ENCODE measurements around the gene CDC6. TPM values are rescaled to one million over a fixed set of nuclear protein-coding genes. Genes with fewer than 3 reads are reported as not detected.

The CDC6 gene
- total RNA-seq, 6 experiments from 2014 or later = 0.42 to 9.1 (median 3.1) TPM

DNA sequence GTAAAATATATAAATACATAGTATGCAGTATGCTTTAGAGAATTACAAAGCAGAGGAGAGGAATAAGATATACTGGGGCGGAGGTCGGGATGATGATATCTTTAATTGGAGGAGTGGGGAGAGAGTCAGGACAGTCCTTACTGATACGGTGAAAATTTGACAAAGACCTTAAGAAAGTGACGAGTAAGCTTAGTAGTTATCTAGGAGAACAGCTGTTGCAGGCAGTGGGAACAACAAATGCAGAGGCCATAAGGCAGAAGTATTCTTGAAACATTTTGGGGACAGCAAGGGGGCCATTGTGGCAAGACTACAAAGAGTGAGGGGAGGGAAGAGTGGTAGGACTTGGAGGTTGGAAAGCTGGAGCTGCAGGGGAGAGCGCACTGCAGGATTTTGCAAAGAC, 22.3 kb upstream of the CDC6 start:
- no peaks in the 10 kb centered on the region for H3K4me1 ChIP-seq
- no peaks in the 10 kb centered on the region for H3K9me3 ChIP-seq
- no peaks in the 10 kb centered on the region for H3K27me3 ChIP-seq
- H3K36me3 ChIP-seq = peaks cover 0 to 42% (median 22%) of the 10 kb centered on the region in 4 donors
- no peak overlapping the region for H3K4me3 ChIP-seq
- TF ChIP-seq, protein P1, sequence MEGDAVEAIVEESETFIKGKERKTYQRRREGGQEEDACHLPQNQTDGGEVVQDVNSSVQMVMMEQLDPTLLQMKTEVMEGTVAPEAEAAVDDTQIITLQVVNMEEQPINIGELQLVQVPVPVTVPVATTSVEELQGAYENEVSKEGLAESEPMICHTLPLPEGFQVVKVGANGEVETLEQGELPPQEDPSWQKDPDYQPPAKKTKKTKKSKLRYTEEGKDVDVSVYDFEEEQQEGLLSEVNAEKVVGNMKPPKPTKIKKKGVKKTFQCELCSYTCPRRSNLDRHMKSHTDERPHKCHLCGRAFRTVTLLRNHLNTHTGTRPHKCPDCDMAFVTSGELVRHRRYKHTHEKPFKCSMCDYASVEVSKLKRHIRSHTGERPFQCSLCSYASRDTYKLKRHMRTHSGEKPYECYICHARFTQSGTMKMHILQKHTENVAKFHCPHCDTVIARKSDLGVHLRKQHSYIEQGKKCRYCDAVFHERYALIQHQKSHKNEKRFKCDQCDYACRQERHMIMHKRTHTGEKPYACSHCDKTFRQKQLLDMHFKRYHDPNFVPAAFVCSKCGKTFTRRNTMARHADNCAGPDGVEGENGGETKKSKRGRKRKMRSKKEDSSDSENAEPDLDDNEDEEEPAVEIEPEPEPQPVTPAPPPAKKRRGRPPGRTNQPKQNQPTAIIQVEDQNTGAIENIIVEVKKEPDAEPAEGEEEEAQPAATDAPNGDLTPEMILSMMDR (IDR thresholded peaks at IDR 0.05) = no peak
- TF ChIP-seq POLR2A (IDR thresholded peaks at IDR 0.05) = no peak
- no peak overlapping the region for H3K27ac ChIP-seq
- intact Hi-C loops (cut with DNase I) = no loop called here
- DNase-seq (no peak), ATAC-seq (no peak)
- 96% methylated on average over 4 of the region's 5 CpGs for WGBS (ENCODE audit: insufficient coverage, low coverage, low lambda C conversion rate, missing lambda C conversion rate)

DNA sequence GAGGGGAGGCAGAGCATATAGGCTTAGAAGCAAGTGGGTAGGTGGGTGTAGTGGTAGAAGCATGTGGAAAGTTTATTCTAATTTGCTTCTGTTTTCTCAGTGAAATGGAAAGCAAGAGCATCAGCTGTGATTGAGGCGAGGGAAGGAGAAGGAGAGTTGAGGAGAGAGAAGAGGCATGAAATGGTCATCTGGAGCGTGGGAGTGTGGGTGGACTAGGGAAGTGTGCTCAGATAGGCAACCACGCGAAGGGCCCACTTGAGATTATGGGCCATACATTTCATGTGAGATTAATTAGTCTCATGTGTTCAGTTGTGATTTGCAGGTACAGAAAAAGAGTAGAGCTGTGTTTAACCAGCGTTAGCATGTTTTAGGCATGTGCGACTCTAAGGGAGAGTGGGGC, 20.8 kb upstream of the CDC6 start:
- Histone ChIP-seq H3K4me3 (no peak overlapping the region), H3K4me1 (no peaks in the 10 kb centered on the region), H3K9me3 (no peaks in the 10 kb centered on the region), H3K27ac (no peak overlapping the region), H3K36me3 (peaks cover 0 to 31% (median 17%) of the 10 kb centered on the region in 4 donors), H3K27me3 (no peaks in the 10 kb centered on the region)
- intact Hi-C loops (cut with DNase I) = no loop called here
- 94% methylated on average over 6 of the region's 6 CpGs for WGBS (ENCODE audit: insufficient coverage, low coverage, low lambda C conversion rate, missing lambda C conversion rate)
- DNase-seq (no peak), ATAC-seq (no peak)
- TF ChIP-seq POLR2A (IDR thresholded peaks at IDR 0.05) = no peak
- TF ChIP-seq, protein P1 (IDR thresholded peaks at IDR 0.05) = no peak

DNA sequence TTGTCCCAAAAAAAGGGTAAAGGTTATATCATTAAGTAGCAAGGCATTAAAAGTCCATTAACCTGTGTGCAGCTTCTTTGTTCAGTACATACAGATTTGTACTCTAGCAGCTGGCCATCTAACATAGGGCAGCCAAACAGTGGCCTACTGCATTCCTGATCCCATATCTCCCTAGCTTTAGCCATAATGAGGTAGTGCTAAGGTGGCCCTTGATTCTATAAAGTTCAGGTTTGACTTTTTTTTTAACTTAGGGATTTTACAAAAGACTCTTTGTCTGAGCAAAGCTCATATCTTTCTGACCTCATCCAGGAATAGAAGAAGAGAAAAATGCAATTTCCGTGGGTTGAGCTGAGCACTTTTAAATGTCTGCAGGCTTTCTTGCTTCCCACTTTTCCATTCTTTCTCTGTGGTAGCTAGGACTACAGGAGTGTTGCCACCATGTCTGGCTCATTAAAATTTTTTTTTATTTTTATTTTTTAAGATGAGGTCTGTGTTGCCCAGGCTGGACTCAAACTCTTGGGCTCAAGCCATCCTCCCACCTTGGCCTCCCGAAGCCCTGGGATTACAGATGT, 19.5 kb upstream of the CDC6 start:
- DNase-seq (no peak), ATAC-seq (no peak)
- TF ChIP-seq, protein P1 (IDR thresholded peaks at IDR 0.05) = no peak
- no peak for TF ChIP-seq POLR2A (IDR thresholded peaks at IDR 0.05)
- Histone ChIP-seq H3K36me3 (peaks cover 0 to 22% (median 15%) of the 10 kb centered on the region in 4 donors), H3K27me3 (no peaks in the 10 kb centered on the region), H3K9me3 (no peaks in the 10 kb centered on the region), H3K4me3 (no peak overlapping the region), H3K27ac (no peak overlapping the region), H3K4me1 (no peaks in the 10 kb centered on the region)
- intact Hi-C loops (cut with DNase I) = no loop called here
- 96% methylated on average over 2 of the region's 2 CpGs for WGBS (ENCODE audit: insufficient coverage, low coverage, low lambda C conversion rate, missing lambda C conversion rate)

DNA sequence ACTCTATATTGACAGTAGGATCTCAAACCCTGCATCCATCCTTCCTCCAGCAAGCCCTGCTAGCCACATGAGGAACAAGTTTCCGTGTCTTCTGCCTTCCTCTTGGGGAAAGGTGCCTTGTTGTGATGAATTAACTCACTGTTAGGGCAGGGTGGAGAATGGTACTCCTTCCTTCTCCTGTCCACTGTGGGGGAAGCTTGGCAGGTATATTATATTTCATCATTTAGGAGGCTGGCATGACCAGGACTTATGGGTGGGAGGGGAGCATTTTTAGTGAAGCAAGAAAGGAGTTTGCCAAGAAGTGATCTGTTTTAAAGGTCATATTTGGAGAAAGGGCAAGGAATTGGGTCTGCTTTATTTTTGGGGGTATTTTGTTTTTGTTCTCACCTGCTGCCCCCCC, 9.3 kb upstream of the CDC6 start:
- Histone ChIP-seq H3K4me1 (peaks cover 0 to 4% (median 2%) of the 10 kb centered on the region in 4 donors), H3K36me3 (peaks cover 11 to 61% (median 30%) of the 10 kb centered on the region in 4 donors), H3K9me3 (no peaks in the 10 kb centered on the region), H3K27ac (no peak overlapping the region), H3K27me3 (no peaks in the 10 kb centered on the region), H3K4me3 (no peak overlapping the region)
- DNase-seq = no peak
- TF ChIP-seq, protein P1 (IDR thresholded peaks at IDR 0.05) = no peak
- no peak for TF ChIP-seq POLR2A (IDR thresholded peaks at IDR 0.05)
- ATAC-seq = no peak
- 83% methylated on average over 1 of the region's 1 CpG for WGBS (ENCODE audit: insufficient coverage, low coverage, low lambda C conversion rate, missing lambda C conversion rate)
- intact Hi-C loops (cut with DNase I) = loop anchor here in 1 of 2 donors (5.0 kb wide), 1 partner anchor 56 kb away; no protein-coding TSS in a partner anchor

Measured in right lobe of liver (tissue), 6 donors.